Breast epithelium (tissue), 3 donors: ENCODE data around the gene MPP3.

Source experiments
- POLR2A ChIP-seq: fragments of 450-650 bp; IDR thresholded peaks from one replicate; pipeline ENCODE4 v1.6.1; 2016; ENCODE audit warnings: antibody characterized with exemption, mild to moderate bottlenecking, moderate library complexity
- POLR2AphosphoS5 ChIP-seq, 3 donors: sonication (generic); formaldehyde crosslinking; IDR thresholded peaks; one replicate each; pipeline ENCODE4 v1.6.1; 2017; ENCODE audit warnings: antibody characterized with exemption in 3 of 3

- TF ChIP-seq POLR2AphosphoS5 (IDR thresholded peaks at IDR 0.05) = no peak
- no peak for TF ChIP-seq POLR2A
These were observed 31.1 kb downstream of the MPP3 start for GRCh38 chr17:43801844-43802243.
